HuH-7 (cell line): ENCODE data around the gene NTM.

ENCODE experiments used
- DNase-seq: peaks from one replicate; pipeline ENCODE4 v3.0.0; 2011; ENCODE audit warnings: low spot score

The NTM gene

GRCh38 chr11:131601586-131601985 is 231.2 kb downstream of the NTM start:
- no peak for DNase-seq

- no peak for DNase-seq
These were observed 232.0 kb downstream of the NTM start for GRCh38 chr11:131602431-131602830.

GRCh38 chr11:131606811-131607335 is 236.5 kb downstream of the NTM start:
- no peak for DNase-seq

DNA sequence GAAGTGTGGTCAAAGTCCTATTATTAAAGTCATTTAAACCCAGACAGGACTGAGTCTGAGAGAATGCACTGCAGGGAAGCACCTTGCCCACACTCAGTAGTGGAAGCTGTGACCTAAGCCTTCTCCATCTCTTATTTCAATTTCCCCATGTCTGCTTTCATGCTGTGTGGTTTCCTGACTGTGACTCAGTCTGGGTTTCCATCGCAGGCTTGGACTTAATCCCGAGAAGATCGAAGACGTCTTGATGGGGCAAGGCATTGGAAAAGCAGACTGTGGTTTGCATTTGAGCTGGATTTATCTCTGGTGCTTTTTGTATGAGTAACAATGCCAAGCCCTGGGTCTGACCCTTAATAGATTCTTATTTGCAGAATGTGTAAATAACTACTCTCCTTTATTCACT is 238.9 kb downstream of the NTM start:
- no peak for DNase-seq

- DNase-seq, result no peak
These were observed 239.5 kb downstream of the NTM start for GRCh38 chr11:131609921-131610320.

GRCh38 chr11:131611322-131611721 is 240.9 kb downstream of the NTM start:
- DNase-seq, result no peak

DNA sequence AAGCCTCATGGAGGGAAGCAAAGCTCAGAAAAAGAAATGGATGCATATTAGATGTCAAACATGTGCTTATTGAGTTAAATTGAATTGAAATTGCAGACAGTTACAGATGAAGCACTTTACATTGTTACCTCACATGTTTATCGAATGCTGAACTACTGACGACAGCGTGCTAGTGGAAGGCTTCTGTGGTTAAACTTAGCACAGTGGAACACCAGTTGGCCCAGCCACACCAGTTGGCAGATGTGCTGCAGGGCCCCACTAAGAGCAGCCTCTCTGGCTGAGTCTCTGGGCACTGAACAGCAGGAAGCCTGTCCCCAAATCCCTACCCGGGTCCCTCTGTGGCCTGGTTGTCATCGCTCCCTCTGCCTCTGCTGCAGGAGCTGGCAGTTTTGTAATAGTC is 242.1 kb downstream of the NTM start:
- DNase-seq, result no peak

- no peak for DNase-seq
These were observed 244.2 kb downstream of the NTM start for GRCh38 chr11:131614631-131615030.

GRCh38 chr11:131615611-131616010 is 245.2 kb downstream of the NTM start:
- DNase-seq, result no peak

DNA sequence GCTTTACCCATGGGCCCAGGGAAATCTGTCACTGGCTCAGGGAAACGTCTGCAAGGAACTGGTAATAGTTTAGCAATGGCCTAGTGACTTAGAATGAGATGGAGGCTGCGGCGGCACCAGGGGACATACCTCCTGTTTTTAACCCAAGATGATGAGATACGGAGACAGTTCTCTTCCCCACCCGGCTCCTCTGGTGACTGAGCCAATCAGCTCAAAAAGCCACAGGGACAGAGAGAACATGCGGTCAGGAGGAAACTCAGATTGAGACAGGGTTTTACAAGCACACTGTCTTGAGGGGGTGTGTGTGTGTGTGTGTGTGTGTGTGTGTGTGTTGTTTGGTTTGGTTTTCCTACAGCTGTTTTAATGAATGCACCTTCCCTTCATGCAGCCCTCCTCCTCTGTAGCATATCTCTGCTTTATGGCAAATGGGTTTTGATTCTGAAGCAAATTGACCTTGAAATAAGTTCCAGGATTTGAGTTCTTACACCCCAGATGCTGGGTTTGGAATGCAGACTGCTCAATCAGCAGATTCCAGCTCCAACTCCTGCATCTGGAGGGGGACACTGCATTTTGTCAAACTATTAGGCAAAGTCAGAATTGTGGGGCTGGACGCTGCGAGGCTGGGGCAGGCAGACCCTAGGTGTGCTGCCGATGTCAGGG is 246.2 kb downstream of the NTM start:
- DNase-seq, result no peak

DNA sequence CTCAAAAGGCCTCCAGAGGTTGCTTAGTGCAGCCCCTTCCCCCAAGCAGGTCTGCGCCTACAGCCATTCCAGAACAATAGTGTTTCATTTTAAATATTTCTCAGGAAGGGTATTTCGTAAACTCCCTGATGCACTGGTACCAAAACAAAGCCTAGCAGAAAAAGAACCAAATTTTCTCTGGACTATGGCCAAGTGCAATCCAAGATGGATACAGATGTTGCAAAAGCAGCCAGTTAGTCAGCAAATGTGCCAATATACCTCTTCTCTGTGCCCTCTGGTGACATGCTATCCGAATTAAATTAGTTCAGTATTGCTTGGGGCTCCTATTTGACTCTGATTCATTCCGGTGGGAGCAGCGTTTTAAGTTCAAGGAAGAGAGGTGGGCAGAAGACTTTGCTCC is 247.8 kb downstream of the NTM start:
- no peak for DNase-seq

DNA sequence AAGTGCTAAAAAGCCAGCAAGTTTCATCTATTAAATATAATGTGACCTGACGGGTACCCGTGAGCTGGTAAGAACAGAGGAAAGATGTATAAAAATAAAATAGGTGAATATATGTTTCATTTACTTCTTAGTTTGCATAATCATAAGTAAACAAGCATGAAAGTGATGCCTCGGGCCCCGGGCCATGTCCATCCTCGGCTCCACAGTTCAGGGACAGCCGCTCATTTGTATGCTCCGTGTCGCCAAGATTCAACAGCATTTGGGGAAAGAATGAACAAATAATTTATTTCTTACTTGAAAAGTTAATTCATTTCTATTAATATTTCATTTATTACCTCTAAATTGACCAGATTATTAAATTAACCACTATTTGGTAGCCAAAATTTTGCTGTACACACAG is 251.8 kb downstream of the NTM start:
- DNase-seq, result no peak

GRCh38 chr11:131624531-131624930 is 254.1 kb downstream of the NTM start:
- DNase-seq, result no peak

- DNase-seq, result no peak
These were observed 256.4 kb downstream of the NTM start for GRCh38 chr11:131626788-131627187.

DNA sequence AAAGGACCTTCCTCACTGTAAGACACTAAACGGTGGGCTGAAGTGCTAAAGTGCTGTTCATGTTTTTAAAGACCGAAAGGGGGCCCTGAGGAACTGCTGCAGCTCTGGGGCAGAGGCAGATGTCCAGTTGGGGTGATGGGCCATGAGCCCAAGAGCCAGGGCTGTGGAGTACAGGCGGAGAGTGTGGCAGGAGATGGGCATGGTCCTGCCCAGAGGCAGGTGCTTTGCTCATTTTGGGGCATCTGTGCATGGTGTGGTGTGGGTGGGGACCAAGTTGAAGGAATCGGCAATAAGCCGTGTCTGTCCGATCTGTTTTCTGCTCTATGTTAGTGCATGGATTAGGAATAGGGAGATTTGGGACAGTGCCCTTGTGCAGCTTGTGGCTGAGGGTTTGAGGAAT is 258.3 kb downstream of the NTM start:
- DNase-seq, result no peak

GRCh38 chr11:131629925-131630540 is 259.6 kb downstream of the NTM start:
- DNase-seq, result no peak

DNA sequence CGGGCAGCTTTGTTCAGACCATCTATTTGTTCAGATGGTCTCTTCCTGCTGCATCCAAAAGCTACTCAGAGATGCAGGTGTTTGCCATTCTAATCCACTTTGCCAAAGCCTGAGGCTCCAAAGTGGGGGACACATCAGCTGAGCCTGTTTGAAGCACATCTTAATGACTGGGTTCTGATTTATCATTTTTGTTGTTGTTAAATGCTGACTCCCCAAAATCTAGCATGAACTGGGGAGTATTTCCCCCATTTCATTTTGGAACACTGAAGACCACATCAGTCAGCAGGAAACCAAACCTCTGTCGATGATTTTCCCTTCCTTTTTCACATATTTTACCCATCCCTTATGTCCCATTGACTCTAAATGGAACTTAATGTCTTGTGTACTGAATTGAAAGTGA is 262.6 kb downstream of the NTM start:
- DNase-seq, result no peak

DNA sequence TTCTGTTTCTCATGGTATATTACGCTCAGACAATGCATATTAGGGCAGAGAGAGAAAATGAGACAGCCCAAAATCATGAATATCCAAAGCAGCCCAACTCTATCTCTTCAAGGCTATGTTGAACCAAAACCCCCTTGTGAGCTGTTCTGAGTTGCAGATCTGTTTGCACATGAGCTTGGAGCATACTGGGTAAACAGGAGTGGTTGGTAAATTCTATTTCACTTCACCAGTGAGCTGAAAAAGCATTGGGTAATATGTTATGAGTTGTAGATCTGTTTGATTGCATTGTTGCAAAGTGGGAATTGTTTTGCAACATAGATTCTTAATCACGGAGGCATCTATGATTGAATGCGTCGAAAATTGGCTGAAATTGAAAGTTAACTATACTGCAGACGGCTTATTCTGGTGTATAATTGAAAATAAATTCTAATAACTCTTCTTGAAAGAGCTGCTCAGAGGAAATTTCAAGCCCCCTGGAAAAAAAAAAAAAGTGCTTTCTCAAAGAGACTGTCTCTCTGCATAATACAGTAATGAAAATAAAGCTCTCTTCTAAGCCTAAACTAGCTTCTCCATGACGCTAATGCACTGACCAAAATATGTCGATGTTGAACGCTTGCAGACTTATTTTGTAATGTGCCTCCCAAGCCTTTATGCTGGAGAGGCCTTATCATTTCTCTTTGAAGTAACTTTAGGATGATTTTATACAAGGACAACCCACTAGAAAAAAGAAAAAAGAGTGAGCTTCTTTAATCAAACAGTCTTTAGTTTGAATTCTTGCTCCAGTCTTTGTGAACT is 263.7 kb downstream of the NTM start:
- no peak for DNase-seq

DNA sequence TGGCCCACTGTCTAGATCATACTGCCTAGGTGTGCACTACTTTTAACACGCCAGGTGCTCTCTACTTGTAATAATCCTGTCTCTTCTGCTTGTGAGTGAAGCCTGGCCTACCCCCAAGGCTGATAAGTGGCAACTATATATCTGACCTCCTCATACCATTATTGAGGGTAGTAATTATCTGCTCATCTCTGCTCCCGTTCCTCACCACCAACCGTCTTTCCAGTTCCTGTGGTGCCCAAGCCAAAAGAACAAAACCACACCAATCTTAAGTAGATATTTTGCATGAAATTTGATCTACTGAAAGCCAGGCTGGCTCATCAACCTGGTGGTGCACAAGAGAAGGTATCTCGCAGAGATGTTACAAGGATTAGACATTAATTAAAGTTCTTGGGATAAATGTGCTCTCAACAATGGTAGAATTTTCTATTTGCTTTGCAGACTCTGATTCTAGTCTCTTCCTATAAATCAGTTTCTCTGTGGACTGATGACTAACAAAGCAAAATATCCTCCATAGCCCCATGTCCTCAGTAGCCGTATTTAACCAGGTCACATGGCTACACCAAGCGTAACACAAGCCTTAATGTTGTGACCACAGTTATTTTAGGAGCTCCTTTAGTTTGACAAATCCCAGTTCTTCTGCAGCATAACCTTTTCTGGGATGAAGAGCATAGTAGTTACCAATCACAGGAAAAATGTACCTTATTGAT is 267.2 kb downstream of the NTM start:
- DNase-seq, result no peak

DNA sequence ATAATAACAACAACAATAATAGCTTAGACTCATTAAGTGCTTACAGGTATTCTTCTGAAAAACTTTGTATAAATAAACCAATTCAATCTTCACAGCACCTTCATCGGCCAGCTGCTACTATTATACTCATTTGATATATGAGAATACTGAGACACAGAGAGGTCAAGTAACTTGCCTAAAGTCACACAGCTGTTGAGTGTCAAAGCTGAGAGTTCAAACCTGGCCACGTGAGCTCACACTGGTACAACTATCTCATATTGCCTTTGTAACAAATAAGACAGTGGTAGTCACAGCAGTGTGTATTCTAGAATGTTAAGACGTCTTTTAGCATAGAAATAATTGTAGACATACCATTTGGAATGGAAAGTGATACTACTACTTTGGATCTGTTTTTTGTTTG is 268.5 kb downstream of the NTM start:
- no peak for DNase-seq

GRCh38 chr11:131640320-131640719 is 269.9 kb downstream of the NTM start:
- DNase-seq, result no peak

GRCh38 chr11:131642756-131643531 is 272.5 kb downstream of the NTM start:
- DNase-seq, result no peak
